Epithelial cell of proximal tubule (primary cell): Measurements from ENCODE around the gene NCKAP5. TPM values are rescaled to one million over a fixed set of nuclear protein-coding genes. Genes with fewer than 3 reads are reported as not detected.

Experiments used
- DNase-seq: peaks from one replicate; pipeline ENCODE4 v3.0.0-alpha.2; 2011; ENCODE audit warnings: low read depth
- H3K4me3 ChIP-seq: 2 replicates; pipeline ENCODE4 v1.5.1; 2011; ENCODE audit warnings: low read depth, mild to moderate bottlenecking, low read length
- total RNA-seq: library from RNA; depleted of rRNA; stranded (reverse); fragments of >200 nt; gene quantifications from 2 replicates; pipeline ENCODE4 v1.2.3, GENCODE V29; 2015
- TF ChIP-seq, protein P1 (sequence below): conservative IDR thresholded peaks from 2 replicates; pipeline ENCODE4 v1.5.1; 2012; ENCODE audit warnings: low read depth, mild to moderate bottlenecking, low read length

NCKAP5 gene
- total RNA-seq, 1 donor from 2014 or later, result 0.69 TPM

DNA sequence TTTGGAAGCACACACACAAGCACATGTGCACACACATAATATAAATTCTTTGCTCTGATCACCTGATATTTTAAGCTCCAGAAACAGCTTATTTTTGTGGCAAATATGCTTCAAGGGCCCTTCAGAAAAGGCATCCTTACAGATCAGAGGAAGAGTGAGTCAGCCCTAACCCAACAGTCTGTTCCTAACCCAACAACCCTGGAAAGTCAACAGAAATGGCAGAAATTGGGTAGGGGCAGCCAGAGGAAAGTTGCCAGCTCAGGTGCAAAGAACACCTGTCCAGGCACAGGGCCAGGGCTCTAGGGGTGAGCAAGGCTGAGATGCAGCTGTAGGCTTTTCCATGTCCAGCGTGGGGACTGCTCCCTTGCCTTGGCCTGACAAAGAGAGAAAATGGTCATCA is 6.4 kb upstream of the NCKAP5 start:
- TF ChIP-seq, protein P1, sequence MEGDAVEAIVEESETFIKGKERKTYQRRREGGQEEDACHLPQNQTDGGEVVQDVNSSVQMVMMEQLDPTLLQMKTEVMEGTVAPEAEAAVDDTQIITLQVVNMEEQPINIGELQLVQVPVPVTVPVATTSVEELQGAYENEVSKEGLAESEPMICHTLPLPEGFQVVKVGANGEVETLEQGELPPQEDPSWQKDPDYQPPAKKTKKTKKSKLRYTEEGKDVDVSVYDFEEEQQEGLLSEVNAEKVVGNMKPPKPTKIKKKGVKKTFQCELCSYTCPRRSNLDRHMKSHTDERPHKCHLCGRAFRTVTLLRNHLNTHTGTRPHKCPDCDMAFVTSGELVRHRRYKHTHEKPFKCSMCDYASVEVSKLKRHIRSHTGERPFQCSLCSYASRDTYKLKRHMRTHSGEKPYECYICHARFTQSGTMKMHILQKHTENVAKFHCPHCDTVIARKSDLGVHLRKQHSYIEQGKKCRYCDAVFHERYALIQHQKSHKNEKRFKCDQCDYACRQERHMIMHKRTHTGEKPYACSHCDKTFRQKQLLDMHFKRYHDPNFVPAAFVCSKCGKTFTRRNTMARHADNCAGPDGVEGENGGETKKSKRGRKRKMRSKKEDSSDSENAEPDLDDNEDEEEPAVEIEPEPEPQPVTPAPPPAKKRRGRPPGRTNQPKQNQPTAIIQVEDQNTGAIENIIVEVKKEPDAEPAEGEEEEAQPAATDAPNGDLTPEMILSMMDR, result no peak
- no peak overlapping the region for H3K4me3 ChIP-seq

DNA sequence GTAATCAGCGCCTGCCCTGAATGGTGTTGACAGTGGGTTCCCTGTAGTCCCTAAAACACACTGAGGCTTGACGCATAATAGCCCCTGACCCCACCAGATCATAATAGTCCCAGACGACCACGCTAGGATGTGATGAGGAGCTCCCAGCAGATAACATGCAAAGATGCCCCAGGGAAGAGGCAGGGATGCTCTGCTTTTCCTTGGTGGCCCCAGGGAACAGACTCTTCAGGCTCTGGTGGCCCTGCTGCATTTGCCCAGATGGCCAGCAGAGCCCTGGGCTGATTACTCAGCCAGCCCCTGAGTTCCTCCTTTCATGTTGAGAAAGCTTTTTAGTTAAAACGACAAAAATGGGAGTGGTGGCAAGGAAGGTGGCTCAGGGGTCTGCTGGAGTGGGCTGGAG is 5.9 kb upstream of the NCKAP5 start:
- no peak for DNase-seq
- no peak overlapping the region for H3K4me3 ChIP-seq
- TF ChIP-seq, protein P1, result no peak

More for the DNA sequence above, 6.4 kb upstream of the NCKAP5 start:
- no peak for DNase-seq

DNA sequence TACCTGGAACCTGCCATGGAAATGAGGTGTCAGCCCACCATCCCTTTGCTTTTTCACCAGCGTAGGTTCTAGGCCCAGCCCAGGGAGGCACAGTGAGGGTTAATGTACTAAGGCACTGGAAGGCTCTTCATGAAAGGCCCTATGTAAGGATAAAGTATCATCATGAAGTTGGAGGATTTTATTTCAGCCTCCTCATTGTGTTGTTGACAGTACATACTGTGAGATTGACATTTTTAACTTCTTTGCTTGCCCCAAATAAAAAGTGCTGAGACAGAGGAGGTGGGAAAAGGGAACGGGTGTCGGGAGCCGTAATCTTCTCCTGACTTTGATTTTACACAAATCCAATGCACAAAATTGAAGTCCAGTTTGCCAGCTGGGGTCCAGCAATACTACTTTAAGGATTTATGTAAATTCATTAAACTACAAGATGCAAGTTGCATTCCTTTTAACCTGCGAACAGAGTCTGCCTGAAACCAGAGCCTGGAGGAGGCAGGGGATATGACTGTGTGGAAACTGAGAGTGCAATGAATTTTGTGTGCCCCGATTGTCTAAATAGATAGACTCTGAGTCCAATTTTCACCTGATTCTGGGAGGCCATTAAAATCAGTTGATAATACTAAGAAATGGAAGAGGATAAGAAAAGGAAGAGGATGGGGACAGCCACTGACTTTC is 5.4 kb upstream of the NCKAP5 start:
- no peak for DNase-seq
- TF ChIP-seq, protein P1, result no peak
- no peak overlapping the region for H3K4me3 ChIP-seq

DNA sequence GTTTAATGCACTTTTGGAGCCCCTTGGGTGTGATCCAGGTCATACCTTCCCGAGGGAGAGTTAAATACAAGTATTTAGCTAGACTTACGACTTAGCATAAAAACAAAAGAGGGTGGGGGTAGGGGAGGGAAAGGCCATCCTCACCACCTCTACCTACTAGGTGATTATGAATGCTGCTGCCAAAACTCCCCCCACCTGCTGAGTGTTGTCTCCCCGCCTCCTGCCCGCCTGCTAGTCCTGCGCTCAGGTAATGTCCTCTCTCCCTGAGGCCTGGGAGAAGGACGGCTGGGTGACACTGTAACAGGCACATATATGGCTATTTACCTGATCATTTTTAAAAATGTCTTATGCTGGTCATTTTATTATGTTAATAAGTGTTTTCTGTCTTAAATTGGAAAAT is 3.0 kb upstream of the NCKAP5 start:
- DNase-seq, result no peak
- TF ChIP-seq, protein P1, result no peak
- no peak overlapping the region for H3K4me3 ChIP-seq

DNA sequence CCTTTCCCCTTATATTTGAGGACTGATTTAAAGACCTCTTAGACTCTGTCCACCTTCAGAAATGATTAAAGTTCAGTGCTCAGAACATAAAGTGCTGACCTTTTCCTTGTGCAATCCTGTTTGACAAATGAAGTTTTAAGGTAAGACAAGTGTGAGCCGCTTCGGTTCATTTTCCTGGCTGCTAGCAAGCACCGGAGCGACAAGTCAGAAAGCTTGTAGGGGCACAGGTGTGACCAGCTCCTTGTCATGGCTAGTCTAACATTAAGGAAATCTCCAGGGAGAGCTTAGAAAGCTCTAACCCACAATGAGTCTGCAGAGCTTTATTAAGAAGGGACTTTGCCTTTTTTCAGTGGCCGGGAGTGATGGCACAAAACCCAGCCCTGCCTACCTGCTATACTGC is 2.3 kb upstream of the NCKAP5 start:
- TF ChIP-seq, protein P1, result no peak
- DNase-seq, result no peak
- H3K4me3 ChIP-seq, result no peak overlapping the region

DNA sequence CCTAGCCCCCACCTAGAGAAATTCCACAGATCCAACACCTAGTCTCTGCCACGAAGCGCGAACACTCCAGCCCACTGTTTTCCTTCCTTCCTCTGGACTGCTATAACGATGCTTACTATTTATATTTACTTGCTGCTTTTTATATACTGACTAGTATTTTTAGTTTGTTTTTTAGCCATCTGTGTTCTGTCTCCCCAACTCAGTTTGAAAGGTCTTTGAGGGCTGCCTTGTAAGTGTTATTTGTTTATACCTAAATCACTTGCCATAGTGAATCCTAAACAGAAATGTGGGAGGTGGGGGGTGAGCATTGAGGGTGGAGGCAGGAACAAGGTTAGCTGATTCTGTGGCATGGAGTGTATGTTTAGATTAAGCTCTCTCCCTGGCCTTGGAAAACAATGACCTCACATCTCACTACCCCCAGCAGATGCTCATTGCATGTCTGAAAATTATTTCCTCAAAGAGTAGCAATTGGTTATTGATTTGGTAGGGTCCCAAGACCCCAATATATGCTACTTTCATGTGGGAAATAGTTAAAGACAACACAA is 1.1 kb upstream of the NCKAP5 start:
- no peak overlapping the region for H3K4me3 ChIP-seq
- DNase-seq, result no peak
- TF ChIP-seq, protein P1, result no peak

DNA sequence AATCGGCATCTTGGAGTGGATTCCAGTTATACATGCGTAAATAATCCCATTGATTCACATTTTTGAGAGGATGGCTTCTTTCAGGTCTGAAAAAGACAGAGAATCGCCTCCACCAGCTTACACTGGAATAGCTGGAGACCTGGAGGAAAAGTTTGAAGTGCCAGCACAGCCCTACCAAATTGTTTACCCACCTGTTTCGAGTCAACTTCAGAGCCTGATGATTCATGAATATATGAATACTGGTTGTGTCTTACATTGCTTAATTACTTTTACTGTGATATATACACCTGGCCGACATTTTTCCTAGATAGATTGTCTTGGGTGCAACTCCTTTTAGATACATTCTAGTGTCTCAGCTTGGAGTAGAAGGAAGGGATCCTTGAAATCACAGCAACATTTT is 335 bp upstream of the NCKAP5 start:
- TF ChIP-seq, protein P1, result no peak
- H3K4me3 ChIP-seq, result peak overlapping the region; percentile 53
- DNase-seq, result no peak
